ENCODE results near the gene IFNA7.
"Not testable (repeated sequence)": the region's sequence is repeated elsewhere in the genome, so short reads cannot be mapped to it uniquely, and the experiment has no call there.

Gene IFNA7

DNA sequence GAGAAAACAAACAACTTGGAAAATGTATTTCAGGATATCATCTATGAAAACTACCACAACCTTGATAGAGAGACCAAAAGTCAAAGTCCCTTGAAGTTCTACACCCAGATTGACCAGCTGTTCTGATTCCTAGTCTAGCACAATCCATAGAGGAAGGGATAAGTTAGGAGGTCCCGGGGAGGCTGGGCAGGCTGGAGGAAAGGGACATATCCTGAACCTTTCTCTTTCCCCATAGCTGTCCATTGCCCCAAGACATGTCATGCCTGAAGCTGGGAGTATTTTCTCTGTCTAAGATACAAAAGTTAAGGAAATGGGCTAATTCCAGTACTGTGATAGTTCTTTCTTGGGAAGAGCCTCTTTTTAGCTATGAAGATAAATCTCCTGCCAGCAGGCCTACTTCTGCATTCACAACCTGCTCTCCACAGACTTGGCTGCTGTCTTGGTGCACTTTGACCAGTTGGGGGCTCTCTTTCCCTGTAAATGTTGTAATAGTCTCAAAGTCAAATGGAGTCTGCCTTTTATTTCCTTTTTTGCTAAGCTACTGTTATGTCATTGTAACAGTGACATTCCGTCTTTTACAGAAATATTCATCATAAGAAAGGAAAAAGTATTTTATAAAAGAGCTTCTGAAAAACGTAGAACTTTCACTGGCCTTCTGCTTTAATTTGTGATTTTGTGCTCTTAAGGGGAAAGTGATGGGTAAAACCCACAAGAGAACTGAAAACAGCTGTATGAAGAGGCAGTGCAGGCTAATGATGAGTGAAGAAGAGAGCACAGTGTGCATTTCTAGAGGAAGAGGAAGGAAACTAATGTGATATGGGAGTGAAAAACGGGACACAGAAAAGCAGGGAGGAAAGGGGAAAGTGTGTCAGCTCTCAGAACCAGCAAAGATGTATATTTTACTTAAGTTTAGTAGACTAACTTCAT is 18.9 kb downstream of the IFNA7 start:
- DNase-seq (ENCODE audit: low read depth), result not testable (repeated sequence)

DNA sequence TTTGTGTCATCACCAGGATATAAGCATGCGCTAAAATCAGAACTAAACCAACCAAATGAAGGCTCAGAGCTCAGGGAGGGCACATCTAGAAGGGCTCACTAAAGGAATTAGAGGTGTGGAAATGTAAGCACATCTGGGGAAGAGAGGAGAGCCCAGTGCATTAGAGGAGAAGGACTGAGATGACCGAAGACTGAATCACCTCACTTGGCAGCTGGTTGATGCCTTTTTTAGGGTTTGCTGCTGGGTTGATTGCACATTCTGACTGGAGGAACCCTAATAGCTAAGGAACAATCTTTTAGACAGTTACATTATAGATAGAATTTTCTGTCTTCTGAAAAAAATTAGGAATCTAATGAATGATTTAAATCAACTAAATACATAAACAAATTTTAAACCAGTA is 27.3 kb downstream of the IFNA7 start:
- no peak for DNase-seq (ENCODE audit: low read depth)

DNA sequence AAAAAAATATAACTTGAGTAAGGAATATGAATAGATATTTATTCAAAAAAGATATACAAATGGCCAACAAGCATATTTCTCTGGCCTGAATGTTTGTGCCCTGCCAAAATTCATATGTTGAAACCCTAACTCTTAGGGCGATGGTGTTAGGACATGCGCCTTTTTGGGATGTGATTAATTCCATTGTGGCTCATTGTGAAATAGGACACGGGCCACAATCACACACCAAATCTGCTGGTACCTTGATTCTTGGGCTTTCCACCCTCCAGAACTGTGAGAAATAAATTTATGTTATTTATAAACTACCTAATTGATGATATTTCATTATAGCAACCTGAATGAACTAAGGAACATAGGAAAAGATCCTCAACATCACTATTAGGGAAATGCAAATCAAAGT is 29.8 kb downstream of the IFNA7 start:
- DNase-seq (ENCODE audit: low read depth), result no peak

DNA sequence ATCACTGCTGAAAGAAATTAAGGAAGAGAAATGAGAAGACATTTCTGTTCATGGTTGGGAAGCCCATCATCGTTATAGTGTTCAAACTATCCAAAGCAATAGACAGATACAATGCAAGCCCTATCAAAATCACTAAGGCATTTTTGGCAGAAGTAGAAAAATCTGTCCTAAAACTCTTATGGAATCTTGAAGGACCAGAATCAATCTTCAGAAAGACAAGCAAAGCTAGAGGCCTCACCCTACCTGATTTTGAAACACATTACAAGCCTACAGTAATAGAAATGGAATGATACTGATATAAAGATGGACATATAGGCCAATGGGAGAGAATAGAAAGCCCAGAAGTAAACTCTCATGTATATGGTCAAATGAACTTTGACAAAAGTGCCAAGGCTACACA is 30.7 kb downstream of the IFNA7 start:
- no peak for DNase-seq (ENCODE audit: low read depth)

DNA sequence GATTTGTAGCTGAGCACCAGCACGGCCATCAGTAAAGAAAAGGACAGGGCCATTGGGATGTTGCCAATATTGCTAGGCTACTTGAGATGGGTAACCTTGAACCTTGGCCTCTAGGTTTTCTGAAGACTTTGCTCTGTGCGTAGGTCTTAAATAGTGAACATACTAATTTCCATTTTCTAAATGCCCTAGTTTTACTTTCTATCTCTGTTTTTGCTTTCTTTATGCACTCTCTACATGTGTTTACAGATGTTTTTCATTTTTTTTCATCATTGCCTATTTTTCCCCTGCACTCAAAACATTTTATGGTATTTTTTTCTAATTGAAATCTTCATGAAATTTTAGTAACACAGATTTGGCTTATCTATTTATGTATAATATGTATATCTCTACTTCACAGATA is 35.4 kb downstream of the IFNA7 start, which contains the start of gene IFNA21:
Gene IFNA21, minus strand, starts transcription at position 101 of the 400 bp plus-strand sequence. Its CDS starts 48 bp downstream, at position 53.
- not testable (repeated sequence) for DNase-seq (ENCODE audit: low read depth)

DNA sequence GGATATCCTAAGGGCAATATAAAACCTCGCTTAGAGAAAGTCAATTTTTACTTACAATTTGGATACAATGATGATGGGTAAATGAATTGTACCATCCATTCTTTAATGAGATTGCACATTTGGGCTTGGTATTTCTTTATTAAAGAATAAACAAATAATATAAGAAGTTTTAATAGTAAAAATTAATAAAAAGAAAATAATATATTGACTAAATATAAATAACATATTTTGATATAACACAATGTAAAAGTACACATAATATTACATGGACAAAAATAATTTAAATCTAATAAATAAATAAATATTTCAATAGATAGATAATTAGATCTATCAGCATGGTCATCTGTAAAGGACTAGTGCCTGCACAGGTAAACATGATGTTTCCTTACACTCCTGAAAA is 36.5 kb downstream of the IFNA7 start:
- no peak for DNase-seq (ENCODE audit: low read depth)

DNA sequence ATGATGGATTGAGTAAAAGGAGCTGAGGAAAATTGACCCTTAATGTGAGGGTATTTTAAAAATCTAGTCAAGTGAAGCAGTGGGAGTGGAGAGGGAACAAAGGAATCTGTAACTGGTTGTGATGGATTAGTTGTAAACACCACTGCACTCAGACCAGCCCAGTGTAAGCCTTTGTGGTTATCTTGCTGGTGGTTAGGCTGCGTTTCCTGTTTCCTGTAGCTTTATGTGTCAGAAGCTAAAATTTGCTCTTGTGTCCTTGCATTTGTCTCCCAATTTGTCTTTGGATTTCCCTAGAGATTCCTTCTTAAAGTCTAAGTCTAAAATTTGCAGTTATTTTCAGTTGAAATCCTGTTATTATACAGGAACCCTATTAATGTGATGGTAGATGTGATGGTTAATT is 41.8 kb downstream of the IFNA7 start:
- no peak for DNase-seq (ENCODE audit: low read depth)

DNA sequence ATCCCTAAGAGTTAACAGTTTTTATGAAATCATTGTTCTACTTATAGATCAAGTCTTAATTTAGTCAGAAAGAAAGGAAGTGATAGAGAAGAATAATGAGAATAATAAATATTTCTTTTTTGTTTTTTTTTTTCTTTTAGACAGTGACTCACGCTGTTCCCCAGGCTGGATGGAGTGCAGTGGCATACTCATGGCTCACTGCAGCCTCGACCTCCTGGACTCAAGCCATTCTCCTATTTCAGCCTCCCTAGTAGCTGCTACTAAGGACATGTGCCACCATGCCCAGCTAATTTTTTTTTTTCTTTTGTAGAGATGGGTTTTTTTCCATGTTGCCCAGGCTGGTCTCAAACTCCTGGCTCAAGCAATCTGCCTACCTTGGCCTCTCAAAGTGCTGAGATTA is 46.5 kb downstream of the IFNA7 start:
- no peak for DNase-seq (ENCODE audit: low read depth)

DNA sequence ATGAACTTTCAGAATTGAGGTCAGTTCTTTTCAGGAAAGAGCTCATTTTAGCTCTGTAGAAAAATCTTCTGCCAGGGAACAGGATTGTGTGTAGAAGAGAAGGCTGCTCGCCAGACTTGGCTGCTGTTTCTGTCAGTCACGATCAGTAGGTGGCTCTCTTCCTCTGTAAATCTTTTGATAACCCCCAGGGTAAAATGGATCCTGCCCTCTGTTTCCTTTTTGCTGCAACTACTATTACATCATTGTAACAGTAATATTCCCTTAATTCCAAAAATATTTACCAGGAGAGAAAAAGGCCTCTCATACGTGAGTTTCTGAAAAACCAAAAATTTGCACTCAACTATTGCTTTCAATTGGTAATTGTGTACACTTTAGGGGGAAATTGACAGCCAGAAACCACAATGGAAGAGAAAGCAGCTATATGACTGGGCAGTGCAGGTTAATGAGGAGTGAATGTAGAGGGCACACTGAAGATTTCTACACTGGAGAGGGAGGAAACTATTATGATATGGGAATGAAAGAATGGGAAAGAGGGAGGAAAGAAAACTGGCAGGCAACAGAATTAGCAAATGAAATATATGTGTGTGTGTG is 47.9 kb downstream of the IFNA7 start:
- DNase-seq (ENCODE audit: low read depth), result no peak

DNA sequence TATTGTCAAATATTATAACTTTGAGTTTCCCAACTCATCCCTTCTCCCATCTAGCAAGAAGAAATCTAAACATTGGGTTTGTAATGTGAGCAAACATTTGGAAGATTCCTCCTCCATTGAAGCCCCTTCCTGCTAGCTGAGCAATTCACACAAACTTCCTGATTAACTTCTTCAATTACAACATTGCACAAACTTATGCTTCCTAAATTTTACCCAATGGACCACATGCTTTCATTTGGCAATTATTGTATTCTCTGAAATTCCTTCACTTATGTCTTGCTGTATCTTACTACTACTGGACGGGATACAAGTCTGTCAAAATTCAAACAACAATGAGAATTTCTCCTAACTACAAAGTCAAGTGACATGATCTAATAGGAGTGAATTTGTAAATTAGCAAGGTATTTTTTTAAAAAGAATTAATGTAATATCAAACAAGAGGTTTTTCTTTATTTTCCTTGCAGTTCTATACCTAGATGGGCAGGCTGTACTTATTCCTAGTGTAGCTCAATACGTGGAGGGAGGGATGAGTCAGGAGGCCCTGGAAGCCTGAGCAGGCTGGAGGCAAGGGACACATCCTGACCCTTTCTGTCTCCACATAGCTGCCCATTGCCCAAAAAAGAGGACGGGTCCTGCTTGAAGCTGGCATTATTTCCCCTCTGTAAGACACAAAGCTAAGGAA is 48.5 kb downstream of the IFNA7 start:
- no peak for DNase-seq (ENCODE audit: low read depth)
